KG1 (cell line): Measurements from ENCODE around the gene NGFR.
"Not testable (repeated sequence)": the region's sequence is repeated elsewhere in the genome, so short reads cannot be mapped to it uniquely, and the experiment has no call there.

ENCODE experiments used
- DNase-seq: peaks from one replicate; lab custom pipeline; 2025; lab: John Stamatoyannopoulos, UW

The NGFR gene

DNA sequence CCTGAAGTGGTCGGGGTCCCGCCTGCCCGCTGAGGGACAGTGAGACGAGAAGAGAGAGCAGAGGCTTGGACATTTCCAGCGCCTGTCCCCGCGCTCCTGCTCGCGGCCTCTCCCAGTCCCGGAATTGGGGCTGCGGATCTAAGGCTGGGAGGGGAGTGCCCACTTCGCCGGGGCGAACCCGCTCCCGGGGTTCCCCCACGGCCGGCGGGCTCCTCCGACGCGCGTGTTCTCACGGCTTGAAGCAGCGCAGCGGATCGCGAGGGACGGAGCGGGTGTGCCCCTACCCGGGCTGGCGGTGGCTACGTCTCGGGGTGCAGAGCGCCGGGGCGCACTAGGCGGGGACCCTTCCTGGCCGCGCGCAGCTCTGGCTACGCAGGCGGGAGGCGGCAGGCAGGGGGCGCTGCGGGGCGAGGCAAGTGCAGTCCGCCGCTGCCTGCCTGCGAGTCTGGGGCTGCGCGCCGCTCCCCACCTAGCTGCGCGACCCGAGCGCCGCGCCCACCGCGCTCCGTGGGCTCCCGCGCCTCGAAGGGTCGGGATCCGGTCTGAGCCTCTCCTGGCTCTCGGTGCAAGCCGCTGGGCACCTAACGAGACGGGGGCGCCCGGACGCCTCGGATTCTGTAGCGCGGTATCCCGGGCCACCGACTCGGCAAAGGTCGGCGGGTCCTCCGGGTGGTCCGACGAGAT lies 1.2 kb downstream of the NGFR start:
- DNase-seq: peak; percentile 30

DNA sequence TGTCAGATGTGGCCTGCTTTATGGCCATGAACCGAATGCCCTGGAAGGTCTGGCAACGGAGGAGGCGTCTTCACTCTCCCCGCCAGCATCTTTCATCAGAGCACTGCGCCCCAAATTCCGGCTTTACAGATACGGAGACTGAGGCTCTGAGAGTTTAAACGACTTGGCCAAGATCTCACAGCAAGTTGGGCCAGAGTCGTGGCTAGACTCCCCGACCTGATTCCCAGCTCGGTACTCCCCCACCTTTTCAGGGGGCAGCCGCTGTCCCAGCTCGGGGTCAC lies 1.7 kb downstream of the NGFR start:
- no peak for DNase-seq

DNA sequence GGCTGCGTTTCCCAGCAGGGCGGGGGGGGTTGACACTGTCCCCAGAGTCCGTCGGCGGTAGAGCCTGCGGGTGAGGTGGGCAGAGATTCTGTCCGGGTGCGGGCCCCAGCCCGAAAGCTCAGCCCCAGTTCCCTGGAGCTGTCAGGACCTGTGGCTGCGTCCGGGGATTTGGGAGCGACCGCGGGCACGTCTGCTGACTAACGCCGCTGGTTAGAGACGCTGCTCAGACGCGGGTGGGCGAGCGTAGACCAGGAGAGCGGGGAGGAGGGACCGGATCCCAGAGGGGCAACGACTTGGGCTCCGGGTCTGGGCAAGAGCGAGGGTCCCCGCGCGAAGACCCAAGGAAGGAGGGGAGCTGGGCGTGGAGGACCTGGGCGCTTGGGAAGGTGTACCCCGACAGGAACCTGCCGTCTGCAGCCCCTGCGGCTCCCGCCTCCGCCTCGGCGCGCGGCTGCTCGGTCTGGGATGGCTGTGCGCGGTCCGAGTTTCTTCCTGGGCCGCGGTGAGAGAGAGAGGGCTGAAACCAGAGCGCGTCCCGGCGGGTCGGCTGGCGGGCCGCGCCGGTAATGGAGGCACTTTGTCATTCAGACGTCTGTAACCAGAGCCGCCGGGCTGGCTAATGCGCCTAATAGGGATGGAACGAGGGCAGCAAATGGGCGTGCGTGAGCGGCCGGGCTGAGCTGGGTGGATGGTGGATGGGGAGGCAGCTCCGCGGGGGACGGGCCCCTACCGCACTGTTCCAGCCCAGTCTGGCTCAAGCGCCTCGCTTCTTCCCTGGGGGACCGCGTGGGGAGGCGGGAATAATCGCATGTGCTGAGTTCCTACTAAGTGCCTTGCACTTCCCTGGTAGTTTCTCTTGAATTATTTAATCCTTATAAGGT lies 2.3 kb downstream of the NGFR start:
- no peak for DNase-seq

DNA sequence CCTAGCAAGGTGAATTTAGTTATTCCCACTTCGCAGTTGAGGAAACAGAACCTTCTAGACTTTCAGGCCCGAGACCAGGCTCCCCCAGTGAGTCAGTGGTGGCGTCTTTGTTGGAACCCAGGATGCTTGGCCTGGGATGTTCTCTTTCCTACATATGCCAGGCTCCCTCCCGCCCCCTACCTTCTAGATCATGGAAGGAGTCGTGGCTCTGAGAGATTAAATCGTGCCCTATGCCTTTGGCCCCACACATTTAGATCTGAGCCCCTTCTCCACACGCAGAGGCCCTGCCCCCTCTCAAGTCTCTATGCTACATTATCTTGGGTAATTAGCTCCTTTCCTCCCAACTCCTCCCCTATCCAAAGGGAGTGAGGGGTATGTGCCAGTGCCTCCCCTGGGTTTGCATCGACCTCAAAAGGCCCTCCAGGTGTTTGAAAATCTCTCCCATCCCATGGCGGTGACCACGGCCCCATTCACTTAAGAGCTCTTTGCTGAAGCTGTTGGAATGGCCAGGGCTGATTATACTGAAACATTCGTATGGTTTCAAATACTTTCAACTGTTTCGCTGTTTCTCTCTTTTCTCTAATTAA lies 3.0 kb downstream of the NGFR start:
- no peak for DNase-seq

DNA sequence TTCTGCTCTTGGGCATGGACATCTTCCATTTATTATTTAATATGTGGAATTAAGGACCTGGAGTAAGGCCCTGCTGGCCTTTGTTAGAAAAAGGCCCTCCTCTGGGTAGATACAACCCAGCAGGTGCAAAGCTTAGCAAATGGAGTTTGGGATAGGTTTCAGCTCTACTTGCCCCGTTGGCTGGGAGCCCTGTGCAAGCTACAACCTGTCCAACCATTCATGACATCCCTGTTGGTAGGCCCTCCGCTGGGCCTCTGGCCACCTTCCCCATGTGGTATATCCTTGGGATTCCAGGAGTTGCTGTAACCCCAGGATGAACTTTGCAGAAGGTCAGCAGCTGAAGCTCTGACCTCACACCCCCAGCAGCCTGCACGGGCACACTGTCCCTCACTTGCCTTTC lies 6.4 kb downstream of the NGFR start:
- no peak for DNase-seq

DNA sequence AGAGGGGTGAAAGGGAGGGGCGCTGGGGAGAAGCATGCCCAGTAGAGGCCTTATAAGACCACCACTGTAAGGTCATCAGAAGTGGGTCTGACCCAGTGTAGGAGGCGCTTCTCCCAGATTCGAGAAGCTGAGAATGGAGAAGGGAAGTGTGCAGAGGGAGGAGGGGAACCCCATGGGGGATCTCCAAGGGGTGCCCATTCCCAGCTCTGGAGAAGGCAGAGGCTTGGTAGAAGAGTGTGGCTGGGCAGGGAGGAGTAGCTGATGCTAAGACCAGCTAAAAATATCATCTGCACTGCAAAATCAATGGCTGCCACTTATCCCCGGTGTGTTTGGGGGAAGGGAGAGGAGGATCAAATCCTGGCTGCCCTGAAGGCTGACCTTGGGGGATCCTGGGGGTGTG lies 7.2 kb downstream of the NGFR start:
- DNase-seq: no peak

DNA sequence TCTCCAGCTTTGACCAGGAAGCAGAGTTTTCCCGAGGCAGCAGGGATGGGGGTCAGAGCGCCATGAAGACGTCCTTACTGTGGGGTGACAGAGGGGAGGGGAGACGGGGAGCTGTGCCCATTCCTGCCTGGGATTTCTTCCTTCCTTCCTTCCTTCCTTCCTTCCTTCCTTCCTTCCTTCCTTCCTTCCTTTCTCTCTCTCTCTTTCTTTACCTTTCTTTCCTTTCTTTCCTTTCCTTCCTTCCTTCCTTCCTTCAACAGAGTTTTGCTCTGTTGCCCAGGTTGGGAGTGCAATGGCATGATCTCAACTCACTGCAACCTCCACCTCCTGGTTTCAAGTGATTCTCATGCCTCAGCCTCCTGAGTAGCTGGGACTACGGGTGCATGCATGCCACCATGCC lies 7.6 kb downstream of the NGFR start:
- DNase-seq: not testable (repeated sequence)

DNA sequence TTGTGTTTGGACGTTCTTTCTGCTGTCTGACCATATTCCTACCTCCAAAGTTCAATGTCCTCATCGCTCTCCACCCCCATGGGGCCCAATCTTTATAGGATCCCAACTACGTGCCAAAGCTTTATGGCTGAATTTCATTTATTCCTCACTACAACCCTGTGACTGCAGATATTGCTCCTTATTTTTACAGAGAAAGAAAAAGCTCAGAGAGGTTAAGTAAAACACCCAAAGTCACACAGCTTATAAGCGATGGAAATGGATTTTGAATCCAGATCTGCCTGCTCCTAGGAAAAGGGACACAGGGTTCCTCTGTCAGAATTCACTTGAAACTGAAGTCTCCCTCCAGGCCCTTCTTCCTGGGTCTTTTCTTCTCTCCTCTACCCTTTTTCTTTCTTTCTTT lies 9.3 kb downstream of the NGFR start:
- no peak for DNase-seq

DNA sequence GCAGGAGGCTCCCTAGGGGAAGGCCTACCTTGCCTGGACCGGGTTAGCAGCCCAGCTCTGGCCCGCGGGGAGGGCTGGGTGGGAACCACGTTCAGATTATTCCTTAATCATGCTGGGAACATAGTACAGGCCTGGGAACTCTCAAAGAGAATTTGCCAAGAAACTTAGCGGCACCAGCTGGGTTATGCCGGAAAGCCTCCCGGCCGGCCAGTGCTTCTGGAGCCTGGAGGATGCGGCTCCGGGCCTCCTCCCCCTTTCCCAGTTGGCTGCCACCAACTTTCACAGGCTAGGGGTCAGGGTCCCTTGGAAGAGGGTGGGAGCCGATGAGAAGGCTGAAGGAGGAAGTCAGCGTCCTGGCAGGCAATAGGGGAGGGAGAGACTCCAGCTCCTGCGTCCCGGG lies 10.8 kb downstream of the NGFR start:
- DNase-seq: no peak

DNA sequence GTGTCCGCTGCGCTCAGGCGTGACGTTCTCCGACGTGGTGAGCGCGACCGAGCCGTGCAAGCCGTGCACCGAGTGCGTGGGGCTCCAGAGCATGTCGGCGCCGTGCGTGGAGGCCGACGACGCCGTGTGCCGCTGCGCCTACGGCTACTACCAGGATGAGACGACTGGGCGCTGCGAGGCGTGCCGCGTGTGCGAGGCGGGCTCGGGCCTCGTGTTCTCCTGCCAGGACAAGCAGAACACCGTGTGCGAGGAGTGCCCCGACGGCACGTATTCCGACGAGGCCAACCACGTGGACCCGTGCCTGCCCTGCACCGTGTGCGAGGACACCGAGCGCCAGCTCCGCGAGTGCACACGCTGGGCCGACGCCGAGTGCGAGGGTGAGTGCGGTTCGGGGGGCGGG lies 11.2 kb downstream of the NGFR start:
- DNase-seq: no peak

DNA sequence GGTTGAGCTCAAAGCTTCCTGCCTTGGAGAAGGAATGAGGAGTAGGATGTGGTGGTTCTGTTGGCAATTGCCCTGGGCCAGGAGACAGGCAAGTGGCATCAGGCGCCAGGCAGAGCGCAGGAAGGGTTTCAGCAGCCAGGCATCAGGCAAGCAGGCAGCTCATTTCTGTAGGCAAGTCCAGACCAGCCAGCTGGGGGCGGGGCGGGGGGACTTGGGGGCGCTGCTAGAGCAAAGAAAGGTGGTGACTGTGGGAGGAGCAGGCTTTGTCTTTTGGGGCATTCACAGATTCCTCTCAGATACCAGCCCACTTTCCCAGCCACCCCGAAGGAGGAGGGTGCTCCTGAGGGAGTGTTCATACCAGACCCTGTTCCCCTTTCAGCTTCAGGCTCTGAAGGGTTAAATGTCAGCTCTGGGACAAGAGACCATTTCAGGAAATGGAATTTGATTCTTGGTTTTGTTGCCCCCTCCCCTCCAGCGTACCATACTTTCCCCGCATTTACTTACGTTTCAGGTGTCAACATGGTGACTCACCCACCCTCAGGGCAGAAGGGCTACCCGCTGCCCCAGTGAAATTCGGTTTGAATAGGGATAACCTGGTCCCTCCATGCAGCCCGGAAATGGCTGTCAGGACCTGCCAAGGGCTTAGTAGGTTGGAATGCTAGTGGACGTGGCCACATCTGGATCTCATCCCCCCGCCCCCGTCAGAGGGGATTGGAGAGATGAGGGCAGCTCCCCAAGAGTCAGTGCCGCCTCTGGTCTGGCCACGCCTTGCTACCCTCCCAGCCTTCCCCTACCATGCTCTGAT lies 13.2 kb downstream of the NGFR start:
- no peak for DNase-seq

DNA sequence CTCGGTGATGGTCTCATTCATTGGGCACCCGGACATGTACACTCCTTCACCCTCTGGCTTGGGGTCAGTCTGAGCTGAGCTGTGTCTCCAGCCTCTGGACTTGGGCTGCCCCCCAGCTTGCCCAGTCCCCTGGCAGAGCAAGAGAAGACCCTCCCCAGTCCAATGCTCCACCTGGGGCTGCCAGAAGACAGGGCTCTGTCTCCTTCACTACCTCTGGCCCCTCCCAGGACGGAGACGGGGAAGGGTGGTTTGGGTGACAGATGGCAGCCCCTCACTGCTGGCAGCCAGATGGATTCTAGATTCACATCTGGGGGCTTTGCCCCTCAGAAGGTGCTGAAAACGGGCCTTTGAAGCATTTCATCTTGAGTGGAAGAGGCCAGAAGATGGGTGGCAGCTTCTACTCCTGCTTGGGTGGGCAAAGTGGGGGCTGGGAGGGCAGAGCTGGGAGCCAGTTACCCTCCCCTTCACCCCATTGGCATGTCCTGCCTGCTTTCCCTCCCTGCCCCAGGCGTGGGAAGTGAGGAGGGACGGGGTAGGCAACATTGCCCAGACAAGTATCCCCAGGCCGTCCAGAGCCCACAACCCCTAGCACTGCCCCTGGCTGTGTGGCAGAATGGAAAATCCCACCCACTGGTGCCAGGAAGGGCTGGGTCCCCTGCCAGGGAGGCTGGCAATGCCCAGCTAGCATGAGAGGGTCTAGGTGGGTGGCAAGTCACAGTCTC lies 13.9 kb downstream of the NGFR start:
- DNase-seq: no peak

DNA sequence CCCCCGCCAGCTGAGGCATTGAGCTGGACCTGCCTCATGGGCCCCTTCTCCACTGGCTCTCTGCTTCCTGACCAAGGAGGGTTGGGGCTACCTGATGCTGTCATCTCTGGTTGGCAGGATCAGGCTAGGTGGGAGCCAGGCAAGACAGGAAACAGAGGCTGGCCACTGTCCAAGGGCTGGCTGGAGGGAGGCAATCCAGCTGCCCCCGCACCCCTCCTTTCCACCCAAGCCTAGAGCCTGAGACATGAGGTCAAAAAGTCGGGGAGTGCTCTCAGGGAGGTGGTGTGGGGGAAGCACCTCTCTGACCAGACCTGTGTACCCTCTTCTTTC lies 14.5 kb downstream of the NGFR start:
- no peak for DNase-seq

DNA sequence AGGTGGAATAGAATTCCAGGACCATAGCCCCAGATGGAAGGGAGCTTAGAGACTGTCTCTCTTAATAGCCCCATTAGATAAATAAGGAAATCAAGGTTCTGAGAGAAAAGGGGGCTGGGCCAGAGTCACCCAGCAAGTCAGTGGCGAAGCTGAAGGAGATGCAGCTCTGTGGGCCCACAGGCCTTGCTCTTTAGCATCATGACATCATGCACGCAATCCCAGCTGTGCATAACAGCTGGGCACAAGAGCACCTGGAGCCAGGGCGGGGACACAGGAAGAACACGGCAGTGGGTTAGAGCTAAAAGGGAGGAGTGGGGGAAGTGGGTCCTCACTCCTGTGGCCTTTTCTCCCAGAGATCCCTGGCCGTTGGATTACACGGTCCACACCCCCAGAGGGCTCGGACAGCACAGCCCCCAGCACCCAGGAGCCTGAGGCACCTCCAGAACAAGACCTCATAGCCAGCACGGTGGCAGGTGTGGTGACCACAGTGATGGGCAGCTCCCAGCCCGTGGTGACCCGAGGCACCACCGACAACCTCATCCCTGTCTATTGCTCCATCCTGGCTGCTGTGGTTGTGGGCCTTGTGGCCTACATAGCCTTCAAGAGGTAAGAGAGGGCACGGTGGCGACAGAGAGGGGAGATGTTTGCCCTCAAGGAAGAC lies 15.1 kb downstream of the NGFR start:
- no peak for DNase-seq

DNA sequence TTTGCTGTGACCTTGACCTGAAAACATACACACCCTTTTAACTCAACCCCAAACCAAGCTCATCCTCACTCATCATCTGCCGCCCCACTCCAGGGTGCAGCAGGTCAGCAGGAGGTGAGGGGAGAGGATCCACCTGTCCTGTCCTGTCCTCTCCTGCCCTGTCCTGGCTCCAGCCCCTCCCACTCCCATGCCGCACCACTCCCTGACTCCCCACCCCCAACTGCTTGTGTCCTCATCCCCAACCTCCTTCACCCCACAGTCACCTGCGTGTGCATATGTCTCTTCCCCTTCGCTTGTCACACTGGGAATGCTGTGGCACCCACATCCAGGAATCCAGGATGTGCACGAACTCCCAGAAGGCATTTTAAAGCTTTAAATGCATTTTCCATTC lies 15.6 kb downstream of the NGFR start:
- no peak for DNase-seq

DNA sequence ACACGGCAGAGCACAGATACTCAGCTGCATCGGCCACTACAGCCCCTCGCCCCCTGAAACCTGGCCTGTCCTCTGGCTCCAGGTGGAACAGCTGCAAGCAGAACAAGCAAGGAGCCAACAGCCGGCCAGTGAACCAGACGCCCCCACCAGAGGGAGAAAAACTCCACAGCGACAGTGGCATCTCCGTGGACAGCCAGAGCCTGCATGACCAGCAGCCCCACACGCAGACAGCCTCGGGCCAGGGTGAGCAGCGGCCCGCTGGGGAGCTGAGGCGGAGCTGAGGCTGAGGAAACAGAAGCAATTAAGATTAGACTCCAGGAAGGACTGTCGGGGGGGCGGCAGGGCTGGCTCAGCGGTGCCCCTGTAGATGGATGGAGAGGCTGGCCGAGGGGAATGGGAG lies 16.7 kb downstream of the NGFR start:
- no peak for DNase-seq

DNA sequence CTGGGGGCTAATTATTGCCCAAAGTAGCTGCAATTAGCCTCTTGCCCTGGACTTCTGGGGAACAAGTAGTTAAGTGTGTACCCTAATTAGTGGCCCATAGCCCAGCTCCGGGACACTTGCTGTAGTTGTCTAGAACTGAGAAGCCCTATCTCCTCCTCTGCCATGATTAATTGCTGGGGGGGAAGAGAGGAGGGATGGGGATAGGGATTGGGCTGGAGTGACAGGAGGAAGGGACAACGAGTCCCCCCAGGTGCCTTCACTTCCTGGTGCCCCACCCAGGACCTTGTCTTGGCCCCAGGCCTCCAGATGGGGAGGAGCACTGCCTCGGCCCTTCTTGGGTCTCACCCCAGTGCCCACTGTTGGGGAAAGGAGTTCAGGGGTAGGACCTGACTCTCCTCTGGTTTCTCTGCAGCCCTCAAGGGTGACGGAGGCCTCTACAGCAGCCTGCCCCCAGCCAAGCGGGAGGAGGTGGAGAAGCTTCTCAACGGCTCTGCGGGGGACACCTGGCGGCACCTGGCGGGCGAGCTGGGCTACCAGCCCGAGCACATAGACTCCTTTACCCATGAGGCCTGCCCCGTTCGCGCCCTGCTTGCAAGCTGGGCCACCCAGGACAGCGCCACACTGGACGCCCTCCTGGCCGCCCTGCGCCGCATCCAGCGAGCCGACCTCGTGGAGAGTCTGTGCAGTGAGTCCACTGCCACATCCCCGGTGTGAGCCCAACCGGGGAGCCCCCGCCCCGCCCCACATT lies 17.4 kb downstream of the NGFR start:
- DNase-seq: no peak

DNA sequence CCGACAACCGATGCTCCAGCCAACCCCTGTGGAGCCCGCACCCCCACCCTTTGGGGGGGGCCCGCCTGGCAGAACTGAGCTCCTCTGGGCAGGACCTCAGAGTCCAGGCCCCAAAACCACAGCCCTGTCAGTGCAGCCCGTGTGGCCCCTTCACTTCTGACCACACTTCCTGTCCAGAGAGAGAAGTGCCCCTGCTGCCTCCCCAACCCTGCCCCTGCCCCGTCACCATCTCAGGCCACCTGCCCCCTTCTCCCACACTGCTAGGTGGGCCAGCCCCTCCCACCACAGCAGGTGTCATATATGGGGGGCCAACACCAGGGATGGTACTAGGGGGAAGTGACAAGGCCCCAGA lies 17.9 kb downstream of the NGFR start:
- DNase-seq: no peak

DNA sequence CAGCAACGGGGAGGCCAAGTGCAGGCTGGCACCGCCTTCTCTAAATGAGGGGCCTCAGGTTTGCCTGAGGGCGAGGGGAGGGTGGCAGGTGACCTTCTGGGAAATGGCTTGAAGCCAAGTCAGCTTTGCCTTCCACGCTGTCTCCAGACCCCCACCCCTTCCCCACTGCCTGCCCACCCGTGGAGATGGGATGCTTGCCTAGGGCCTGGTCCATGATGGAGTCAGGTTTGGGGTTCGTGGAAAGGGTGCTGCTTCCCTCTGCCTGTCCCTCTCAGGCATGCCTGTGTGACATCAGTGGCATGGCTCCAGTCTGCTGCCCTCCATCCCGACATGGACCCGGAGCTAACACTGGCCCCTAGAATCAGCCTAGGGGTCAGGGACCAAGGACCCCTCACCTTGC lies 18.5 kb downstream of the NGFR start:
- no peak for DNase-seq

DNA sequence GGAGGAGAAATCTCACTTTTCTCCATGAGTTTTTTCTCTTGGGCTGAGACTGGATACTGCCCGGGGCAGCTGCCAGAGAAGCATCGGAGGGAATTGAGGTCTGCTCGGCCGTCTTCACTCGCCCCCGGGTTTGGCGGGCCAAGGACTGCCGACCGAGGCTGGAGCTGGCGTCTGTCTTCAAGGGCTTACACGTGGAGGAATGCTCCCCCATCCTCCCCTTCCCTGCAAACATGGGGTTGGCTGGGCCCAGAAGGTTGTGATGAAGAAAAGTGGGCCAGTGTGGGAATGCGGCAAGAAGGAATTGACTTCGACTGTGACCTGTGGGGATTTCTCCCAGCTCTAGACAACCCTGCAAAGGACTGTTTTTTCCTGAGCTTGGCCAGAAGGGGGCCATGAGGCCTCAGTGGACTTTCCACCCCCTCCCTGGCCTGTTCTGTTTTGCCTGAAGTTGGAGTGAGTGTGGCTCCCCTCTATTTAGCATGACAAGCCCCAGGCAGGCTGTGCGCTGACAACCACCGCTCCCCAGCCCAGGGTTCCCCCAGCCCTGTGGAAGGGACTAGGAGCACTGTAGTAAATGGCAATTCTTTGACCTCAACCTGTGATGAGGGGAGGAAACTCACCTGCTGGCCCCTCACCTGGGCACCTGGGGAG lies 19.1 kb downstream of the NGFR start:
- DNase-seq: no peak
